Gastroesophageal sphincter (tissue), 2 donors: ENCODE measurements around the gene MED26.

Source experiments
- EP300 ChIP-seq: sonication (generic); formaldehyde crosslinking; IDR thresholded peaks from one replicate; pipeline ENCODE4 v1.6.1; 2017; ENCODE audit warnings: antibody characterized with exemption, mild to moderate bottlenecking
- POLR2AphosphoS5 ChIP-seq: sonication (generic); formaldehyde crosslinking; IDR thresholded peaks from one replicate; pipeline ENCODE4 v1.6.1; 2017; ENCODE audit warnings: antibody characterized with exemption

- TF ChIP-seq POLR2AphosphoS5 (no peak), EP300 (no peak)
These were observed 4.4 kb downstream of the MED26 start for GRCh38 chr19:16623576-16623975.
